Activated CD8-positive, alpha-beta memory T cell treated with anti-CD3 and anti-CD28 coated beads, Interleukin-2, amount 50 U/mL, for 24 hours (primary cell): ENCODE data around the gene MORN1.
A peak's percentile ranks its signal among the peaks of the same experiment; 100 is the strongest.
"Not testable (repeated sequence)": the region's sequence is repeated elsewhere in the genome, so short reads cannot be mapped to it uniquely, and the experiment has no call there.

Experiments
- DNase-seq: peaks from one replicate; pipeline ENCODE4 v3.0.0-alpha.2; 2020; ENCODE audit errors: extremely low read depth

The MORN1 gene

GRCh38 chr1:2391041-2391930 lies at the start of gene MORN1, which contains the start of gene RER1:
MORN1 (minus strand) TSS chr1:2391554; CDS start chr1:2391533, 21 bp downstream.
RER1 (plus strand) TSS chr1:2391841; CDS start chr1:2395791, 3,950 bp downstream.
- peak; percentile 96 for DNase-seq

DNA sequence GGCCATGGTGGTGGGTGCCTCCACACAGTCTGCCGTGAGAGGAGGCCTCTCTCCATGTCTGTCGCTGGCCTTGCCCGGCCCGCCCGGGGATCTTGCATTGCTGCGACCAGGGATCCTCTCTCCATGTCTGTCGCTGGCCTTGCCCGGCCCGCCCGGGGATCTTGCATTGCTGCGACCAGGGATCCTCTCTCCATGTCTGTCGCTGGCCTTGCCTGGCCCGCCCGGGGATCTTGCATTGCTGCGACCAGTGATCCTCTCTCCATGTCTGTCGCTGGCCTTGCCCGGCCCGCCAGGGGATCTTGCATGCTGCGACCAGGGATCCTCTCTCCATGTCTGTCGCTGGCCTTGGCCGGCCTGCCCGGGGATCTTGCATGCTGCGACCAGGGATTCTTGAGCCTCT lies 49.0 kb upstream of the MORN1 start:
- DNase-seq = not testable (repeated sequence)

GRCh38 chr1:2439369-2439768 lies 48.0 kb upstream of the MORN1 start:
- DNase-seq = no peak

- no peak for DNase-seq
Measured at GRCh38 chr1:2438641-2439040, 47.3 kb upstream of the MORN1 start.

DNA sequence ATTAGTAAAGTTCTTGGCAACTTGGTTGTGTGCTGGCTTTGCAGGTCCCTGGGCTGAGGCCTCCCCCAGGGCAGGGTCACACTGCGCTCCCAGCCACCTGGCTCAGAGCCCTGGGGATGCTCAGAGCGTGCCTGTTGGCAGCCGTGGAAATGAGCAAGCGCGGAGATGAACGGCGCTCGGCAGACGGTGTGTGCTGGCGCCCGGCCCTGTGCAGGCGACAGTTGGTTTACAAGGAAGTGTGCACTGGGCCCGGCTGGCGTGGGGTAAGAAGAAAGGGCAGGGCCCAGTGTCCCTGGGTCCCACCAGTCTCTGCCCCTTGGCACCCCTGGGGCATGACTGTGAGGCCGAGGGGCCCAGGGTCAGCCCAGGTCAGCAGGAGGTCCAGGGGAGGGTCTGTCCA lies 46.7 kb upstream of the MORN1 start:
- no peak for DNase-seq

- DNase-seq = no peak
Measured at GRCh38 chr1:2437617-2438016, 46.3 kb upstream of the MORN1 start.

- no peak for DNase-seq
Measured at GRCh38 chr1:2436876-2437275, 45.5 kb upstream of the MORN1 start.

GRCh38 chr1:2435746-2436355 lies 44.5 kb upstream of the MORN1 start:
- no peak for DNase-seq

DNA sequence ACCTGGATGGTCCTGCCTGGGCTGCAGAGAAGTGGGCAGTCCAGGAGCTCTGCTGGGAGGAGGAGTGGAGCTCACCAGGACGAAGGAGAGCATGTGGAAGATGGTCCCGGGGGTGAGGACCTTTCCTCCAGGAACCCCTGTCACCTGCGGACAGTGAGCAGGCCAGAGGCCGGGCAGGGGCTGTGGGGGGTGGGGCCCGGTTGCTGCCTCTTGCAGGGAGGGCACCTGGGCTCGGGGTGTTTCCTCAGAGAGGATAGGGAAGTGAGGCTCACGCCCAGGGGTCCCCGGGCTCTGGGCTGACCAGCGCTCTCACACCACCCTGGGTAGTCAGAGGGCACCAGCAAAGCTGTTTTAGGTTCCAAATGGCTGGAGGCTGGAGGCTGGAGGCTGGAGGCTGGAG lies 43.7 kb upstream of the MORN1 start:
- DNase-seq = no peak

DNA sequence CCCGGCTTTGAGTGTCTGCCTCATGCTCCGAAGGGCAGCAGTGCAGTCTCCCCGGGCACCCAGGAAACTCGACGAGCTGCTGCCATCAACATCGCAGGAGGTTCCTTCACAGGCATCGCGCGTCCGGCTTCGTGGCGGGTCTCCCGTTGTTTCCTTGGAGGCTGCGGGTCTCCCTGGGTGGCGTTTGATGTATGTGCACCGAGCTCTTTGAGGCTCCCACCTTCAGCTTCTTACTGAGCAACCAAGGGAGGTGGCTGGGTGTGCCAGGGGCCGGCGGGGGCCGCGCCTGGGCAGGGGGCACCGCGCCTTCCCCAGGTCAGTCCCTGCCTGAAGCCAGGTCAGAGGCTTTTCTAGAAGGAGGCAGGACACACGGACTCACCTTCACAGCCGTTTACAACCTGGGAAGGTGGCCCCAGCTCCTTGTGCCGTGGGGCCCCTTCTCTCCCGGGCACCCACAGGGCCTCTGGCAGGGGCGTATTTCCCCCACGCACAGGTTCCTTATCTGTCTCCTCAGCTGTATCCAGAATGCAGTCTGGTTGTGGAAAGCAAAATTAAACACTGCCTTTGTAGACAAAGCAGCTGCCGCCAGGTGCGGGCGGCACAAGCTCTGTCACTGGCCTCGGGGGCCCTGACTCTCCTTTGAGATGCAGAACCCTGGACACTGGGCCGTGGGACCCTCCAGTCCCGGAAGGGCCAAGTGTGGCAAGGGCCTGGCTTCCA lies 42.7 kb upstream of the MORN1 start:
- DNase-seq = no peak

DNA sequence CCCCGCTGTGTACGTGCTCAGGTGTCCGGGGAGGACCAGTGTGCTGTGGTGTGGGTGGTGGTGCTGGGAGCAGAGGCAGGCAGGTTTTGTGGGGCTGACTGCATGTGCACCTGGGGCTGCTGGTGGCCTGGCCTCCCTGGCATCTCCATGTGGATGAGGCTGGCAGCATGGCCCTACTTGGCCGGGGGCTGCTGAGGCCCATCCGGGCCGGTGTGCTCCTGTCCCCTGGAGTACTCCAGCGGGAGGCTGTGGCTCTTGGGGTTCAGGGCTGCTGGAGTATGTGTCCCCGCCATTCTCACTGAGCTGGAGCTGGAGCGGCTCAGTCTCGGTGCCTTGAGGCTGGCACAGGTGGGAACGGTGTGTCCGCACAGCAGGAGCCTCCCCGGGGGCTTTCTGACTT lies 41.8 kb upstream of the MORN1 start:
- DNase-seq = no peak

DNA sequence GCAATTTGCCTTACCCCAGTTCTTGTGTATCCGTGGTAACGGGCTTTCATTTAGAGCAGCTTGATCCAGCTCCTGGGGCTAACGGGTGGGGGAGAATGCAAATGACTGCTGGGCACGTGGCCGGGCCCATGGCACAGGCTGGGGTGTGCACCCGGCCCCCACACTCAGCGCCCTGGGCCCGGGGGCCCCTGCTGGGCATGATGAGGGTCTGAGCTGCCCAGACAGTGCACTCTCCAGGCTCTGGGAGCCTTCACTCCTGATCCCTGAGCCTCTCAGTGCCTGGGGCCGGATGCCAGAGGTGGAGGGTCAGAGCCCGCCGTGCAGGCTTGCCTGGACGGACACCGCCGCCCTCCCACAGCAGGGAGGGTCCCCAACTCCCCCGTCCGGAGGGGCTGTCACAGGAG lies 41.1 kb upstream of the MORN1 start:
- DNase-seq = no peak

- no peak for DNase-seq
Measured at GRCh38 chr1:2431518-2431917, 40.2 kb upstream of the MORN1 start.

DNA sequence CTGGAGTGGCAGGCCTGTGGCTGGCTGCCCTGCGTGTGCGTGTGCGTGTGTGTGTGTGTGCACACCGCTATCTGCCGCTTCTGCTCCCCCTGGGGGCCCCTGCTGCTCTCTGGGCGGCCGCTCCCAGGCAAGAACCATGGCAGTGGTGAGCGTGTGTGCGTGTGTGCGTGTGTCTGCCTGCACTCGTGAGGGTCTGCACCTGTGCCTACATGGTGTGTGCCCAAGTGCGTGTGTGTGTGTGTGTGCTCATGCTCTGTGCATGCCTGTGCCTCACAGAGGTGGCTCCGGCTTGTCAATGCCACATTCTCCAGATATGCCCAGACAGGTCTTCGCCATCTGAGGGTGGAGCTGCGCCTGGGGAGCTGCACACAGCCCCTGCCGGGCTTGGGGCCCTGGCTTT lies 39.7 kb upstream of the MORN1 start:
- DNase-seq = no peak

DNA sequence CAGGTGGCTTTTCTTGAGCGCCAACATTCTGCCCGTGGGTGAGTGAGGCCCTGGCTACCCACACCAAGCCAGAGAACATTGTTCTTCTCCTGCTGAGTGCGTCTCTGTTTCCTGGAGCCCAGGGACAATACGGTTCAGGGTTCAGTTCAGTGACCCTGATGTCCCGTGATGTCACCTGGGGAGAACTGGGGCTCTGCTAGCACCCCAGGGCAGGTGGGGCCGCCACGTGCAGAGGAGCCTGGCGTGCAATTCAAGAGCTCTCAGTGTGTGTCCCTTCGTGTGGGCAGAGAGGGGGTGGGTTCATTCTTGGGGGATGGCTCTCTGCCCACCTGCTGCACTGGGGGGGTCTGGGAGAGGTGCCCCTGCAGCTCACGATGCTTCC lies 39.2 kb upstream of the MORN1 start:
- DNase-seq = no peak

DNA sequence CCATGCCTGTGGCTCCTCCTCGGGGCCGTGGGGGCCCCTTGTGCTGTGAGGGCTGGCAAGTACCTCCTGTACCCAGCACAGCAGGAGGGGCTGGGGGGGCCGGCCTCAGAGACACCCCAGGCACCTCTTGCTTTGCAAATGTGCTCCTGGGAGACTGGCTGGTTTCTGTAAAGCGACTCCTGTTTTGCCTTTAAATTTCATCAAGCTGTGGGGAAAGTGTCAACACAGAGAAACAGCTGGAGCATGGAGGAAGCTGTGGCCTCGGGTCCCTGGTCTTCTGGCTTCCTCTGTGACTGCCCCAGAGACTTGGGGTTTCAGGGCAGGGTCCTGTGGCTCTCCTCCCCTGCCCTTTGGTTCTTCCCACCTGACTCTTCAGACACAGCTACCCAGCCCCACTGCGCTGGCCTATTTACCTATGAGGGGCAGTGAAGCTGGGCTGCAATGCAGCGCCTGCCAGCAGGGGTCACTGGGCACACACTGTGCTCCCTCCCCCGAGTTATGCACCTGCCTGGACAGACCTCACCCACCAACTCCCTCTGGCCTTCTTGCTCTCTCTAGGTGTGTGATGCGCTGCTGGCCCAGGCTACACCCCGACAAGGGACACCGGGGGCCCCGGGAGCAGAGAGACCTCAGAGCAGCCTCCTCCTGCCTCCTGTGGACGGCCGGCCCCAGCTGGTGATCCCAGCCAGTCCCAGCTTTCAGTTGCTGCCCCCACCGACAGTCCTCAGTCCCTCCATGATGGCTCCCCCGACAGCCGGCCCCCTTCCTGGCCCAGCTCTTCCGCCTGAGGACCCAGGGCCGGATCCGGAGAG lies 38.6 kb upstream of the MORN1 start:
- no peak for DNase-seq

- no peak for DNase-seq
Measured at GRCh38 chr1:2428490-2428889, 37.1 kb upstream of the MORN1 start.

DNA sequence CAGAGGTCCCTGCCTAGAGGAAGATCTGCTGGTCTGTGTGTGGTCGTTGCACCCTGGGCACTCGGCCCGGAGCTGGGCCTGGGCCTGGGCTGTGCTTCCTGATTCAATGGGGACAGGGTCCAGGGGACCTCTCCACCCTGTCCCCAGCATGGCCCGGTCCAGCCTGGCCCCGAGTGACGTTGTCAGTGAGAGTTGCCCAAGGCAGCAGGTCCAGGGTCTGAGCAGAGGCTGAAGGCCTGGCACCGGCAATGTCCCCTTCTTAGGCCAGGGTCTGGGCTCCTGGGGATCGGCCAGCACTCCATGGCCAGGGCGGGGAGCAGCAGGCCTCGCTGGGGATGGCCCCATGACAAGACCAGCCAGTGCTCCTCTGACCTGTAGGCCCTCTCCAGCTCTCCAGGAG lies 36.6 kb upstream of the MORN1 start:
- no peak for DNase-seq

DNA sequence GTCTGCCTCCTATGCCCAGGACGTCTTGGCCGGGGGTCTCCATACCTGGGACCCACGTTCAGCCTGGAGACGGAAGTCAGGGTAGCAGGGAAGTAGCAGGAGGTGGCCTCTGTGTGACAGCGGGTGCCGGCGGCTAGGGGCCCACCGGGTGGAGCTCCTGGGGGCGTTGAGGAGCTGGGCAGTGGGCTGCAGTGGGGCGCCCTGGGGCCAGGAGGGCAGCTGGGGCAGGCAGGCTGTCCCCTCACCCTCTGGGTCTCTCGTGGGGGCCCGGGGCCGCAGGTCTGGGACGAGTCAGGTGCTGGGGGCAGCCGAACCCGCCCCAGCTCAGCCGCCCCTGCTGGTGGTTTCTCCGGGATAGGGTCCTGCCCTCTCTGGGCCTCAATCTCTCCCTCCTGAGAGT lies 35.7 kb upstream of the MORN1 start:
- no peak for DNase-seq

- DNase-seq = no peak
Measured at GRCh38 chr1:2426540-2426939, 35.2 kb upstream of the MORN1 start.

DNA sequence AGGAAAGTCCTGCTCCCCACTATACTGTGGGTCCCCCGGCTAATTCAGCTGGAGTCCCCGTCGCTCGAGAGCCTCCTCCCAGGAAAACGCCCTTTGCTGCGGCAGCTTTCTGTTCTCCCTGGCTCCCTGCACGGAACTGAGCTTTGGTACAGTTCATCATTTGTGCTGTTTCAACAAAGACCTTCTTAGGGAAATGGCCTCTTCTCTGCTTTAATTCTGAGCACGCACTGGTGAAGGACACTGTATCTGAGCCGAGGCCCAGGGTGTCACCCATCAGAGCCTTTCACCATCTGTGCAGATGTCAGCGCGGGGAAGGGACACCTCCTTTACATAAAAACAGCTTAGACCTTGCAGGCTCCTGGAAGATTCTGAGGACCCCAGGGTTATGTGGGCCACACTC lies 34.5 kb upstream of the MORN1 start:
- DNase-seq = no peak

- no peak for DNase-seq
Measured at GRCh38 chr1:2422523-2422922, 31.2 kb upstream of the MORN1 start.
